Peyer's patch (tissue), 4 donors: ENCODE results near the gene SLC4A8.

Experiments used
- CTCF ChIP-seq, 6 experiments: fragments of 450-650 bp in 4 of 6; fragments of 200-600 bp in 2 of 6; sonication (generic) in 1 of 6; IDR thresholded peaks; one replicate each; pipeline ENCODE4 v1.5.1; 2017 to 2019; ENCODE audit warnings: antibody characterized with exemption in 6 of 6, mild to moderate bottlenecking in 3 of 6, moderate library complexity in 1 of 6
- POLR2A ChIP-seq, 2 donors: fragments of 450-650 bp; IDR thresholded peaks; one replicate each; pipeline ENCODE4 v1.5.1; 2017; ENCODE audit warnings: antibody characterized with exemption in 2 of 2, mild to moderate bottlenecking in 2 of 2, moderate library complexity in 2 of 2

- TF ChIP-seq CTCF (IDR thresholded peaks at IDR 0.05) (no peak), POLR2A (IDR thresholded peaks at IDR 0.05) (no peak)
Observed at GRCh38 chr12:51507178-51507577, 82.5 kb downstream of the SLC4A8 start.
